VCaP (cell line): Measurements from ENCODE around the gene CTDSPL.
A peak's percentile ranks its signal among the peaks of the same experiment; 100 is the strongest.

Experiments used
- H3K27ac ChIP-seq: fragments of 450-650 bp; 2 replicates; pipeline ENCODE4 v1.5.1; 2017
- CTCF ChIP-seq: fragments of 450-650 bp; conservative IDR thresholded peaks from 2 replicates; pipeline ENCODE4 v1.5.1; 2017; ENCODE audit warnings: mild to moderate bottlenecking, moderate library complexity

The CTDSPL gene

GRCh38 chr3:38000965-38001455 is 139.3 kb downstream of the CTDSPL start:
- H3K27ac ChIP-seq = peak overlapping the region; percentile 69; the same call in 1 of the 2 replicates
- TF ChIP-seq CTCF = no peak

GRCh38 chr3:38001456-38002081 is 139.9 kb downstream of the CTDSPL start:
- peak overlapping the region; percentile 69; the same call in 1 of the 2 replicates for H3K27ac ChIP-seq
- TF ChIP-seq CTCF = peak; percentile 74

GRCh38 chr3:38002291-38002876 is 140.7 kb downstream of the CTDSPL start:
- peak overlapping the region; percentile 69 for H3K27ac ChIP-seq
- no peak for TF ChIP-seq CTCF

- peak overlapping the region; percentile 69 for H3K27ac ChIP-seq
- 0 out of 2 replicates have a peak, but pooled peaks have one; percentile 3 for TF ChIP-seq CTCF
Measured at GRCh38 chr3:38002940-38003339, 141.3 kb downstream of the CTDSPL start.

- H3K27ac ChIP-seq = peak overlapping the region; percentile 69
- TF ChIP-seq CTCF = peak; percentile 97
Measured at GRCh38 chr3:38003371-38003816, 141.7 kb downstream of the CTDSPL start.

DNA sequence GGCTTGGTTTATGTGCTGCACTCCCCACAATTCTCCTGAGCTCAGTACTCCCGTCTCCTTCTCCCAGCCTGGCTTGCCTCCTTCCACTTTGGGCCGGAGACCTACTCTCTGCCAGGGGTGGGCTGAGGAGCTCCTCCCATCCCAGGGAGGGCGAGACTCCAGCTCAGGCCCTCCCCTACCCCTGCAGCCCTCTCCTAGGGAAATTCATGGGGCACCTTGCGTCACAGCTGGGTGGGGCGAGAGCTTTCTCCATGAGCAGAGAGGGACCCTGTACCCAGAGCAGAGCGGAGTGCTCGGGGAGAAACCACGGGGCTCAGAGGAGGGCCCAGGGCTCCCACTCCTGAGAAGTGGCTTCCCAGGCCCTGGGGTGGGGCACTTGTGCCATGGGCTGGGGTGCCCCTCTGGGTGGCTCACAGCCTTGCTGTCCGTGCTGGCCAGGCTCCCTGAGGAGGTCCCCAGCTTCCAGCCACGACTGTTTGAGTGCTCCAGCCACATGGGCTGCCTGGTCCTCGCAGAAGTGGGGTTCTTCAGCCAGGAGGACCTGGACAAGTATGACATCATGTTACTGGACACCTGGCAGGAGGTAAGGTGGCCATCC is 142.2 kb downstream of the CTDSPL start:
- TF ChIP-seq CTCF = no peak
- H3K27ac ChIP-seq = peak overlapping the region; percentile 69

DNA sequence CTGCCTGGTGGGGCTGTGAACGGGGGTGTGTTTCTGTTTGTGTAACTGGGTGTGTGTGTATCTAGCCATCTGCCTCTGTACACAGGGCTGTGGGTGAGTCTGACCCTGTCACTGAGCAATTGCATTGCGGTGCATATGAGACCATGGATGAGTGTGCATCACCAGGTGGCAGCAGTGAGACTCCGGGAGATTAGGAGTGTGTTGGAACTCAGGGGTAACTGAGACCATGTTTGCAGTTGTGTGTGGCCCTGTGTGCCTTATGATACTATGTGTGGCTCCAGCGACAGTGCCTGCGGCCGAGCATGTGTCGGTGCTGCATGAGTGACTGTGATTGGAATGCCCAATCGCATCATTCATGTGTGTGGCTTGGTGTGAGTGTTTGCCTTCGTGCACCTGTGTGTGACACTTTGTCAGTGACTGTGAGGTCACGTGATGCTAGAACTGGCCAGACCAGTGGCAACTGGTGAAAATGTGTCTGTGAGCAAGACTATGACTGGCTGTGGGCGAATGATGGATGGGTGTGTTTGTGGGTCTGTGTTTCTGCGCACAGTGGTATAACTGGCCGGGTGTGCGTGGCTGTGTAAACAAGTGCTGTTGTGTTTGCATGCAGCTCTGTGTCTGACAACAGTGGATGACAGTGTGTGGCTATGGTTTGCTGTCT is 142.9 kb downstream of the CTDSPL start:
- H3K27ac ChIP-seq = peak overlapping the region; percentile 69
- TF ChIP-seq CTCF = peak; percentile 93
